Erythroblast (primary cell): ENCODE results near the gene GGT7.

Experiments
- GATA1 ChIP-seq: IDR thresholded peaks from 2 replicates; pipeline ENCODE4 v1.6.1; 2011; ENCODE audit warnings: low read depth, mild to moderate bottlenecking, control low read depth, low read length, moderate library complexity
- POLR2A ChIP-seq: IDR thresholded peaks from 2 replicates; pipeline ENCODE4 v1.6.1; 2011; ENCODE audit warnings: mild to moderate bottlenecking, low read length

DNA sequence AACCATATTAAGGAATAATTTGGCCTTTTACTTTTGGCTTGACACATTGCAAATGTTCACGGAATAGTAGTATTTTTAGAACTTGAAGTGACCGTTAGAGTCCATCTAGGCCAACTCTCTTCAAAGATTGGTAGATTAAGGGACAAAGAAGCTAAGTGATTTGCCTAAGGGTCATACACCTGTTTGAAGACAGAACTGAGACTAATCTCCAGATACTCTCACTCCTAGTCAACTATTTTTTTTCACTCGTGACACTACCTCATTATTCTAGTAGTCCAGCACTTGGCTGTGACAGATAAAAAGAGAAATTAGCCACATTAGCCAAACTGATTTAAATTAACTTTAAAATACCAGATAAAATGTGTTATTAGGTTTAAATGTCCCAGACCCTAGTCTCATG lies 14.4 kb upstream of the GGT7 start:
- TF ChIP-seq POLR2A (no peak), GATA1 (no peak)
